Measurements from ENCODE around the gene RFNG. TPM values are rescaled to one million over a fixed set of nuclear protein-coding genes. Genes with fewer than 3 reads are reported as not detected.
A peak's percentile ranks its signal among the peaks of the same experiment; 100 is the strongest.

Gene RFNG
- total RNA-seq, 4 donors from 2014 or later, result 36.0 to 49.0 (median 38.3) TPM

DNA sequence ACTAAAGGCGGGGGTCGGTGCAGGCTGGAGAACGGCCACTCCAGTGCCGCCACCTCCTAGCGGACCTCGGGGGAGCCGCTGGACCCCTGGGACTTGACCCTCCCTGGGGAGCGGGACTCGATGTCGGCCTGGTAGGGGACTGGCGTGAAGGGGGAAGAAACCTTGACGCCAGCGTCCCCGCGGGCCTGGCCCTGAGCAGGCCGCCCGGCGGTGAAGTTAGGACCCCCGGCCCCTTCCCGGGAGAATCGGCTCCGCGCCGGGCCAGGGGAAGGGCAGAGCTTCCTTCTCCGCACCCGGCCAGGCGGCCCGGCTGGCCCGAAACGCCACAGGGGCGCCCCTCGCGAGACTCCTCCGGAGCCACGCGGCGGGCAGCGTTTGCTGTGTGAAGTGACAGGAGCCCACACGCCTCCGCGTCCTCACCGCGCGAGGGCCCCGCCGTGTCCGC, 13.6 kb upstream of the RFNG start:
- peak overlapping the region; percentile 36 to 79 (median 45) for H3K27ac ChIP-seq
- TF ChIP-seq, protein P1, sequence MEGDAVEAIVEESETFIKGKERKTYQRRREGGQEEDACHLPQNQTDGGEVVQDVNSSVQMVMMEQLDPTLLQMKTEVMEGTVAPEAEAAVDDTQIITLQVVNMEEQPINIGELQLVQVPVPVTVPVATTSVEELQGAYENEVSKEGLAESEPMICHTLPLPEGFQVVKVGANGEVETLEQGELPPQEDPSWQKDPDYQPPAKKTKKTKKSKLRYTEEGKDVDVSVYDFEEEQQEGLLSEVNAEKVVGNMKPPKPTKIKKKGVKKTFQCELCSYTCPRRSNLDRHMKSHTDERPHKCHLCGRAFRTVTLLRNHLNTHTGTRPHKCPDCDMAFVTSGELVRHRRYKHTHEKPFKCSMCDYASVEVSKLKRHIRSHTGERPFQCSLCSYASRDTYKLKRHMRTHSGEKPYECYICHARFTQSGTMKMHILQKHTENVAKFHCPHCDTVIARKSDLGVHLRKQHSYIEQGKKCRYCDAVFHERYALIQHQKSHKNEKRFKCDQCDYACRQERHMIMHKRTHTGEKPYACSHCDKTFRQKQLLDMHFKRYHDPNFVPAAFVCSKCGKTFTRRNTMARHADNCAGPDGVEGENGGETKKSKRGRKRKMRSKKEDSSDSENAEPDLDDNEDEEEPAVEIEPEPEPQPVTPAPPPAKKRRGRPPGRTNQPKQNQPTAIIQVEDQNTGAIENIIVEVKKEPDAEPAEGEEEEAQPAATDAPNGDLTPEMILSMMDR (IDR thresholded peaks at IDR 0.05), result no peak
- TF ChIP-seq POLR2A (IDR thresholded peaks at IDR 0.05), result no peak
- H3K9me3 ChIP-seq, result no peaks in the 10 kb centered on the region
- H3K4me1 ChIP-seq, result peaks cover 20 to 28% of the 10 kb centered on the region in 2 donors
- H3K27me3 ChIP-seq, result no peaks in the 10 kb centered on the region
- peak overlapping the region; percentile 47 to 91 (median 79) for H3K4me3 ChIP-seq (replicated peaks in 1 of 3)
- peak; percentile 15 to 27 for DNase-seq
- WGBS, 2 donors, result 3% methylated on average over 8 of the region's 47 CpGs; no CpG with 5 or more reads in 1 of the 2 donors
- H3K36me3 ChIP-seq, result peaks cover 14 to 27% of the 10 kb centered on the region in 2 donors
- intact Hi-C loops (cut with DNase I), result no loop called here

DNA sequence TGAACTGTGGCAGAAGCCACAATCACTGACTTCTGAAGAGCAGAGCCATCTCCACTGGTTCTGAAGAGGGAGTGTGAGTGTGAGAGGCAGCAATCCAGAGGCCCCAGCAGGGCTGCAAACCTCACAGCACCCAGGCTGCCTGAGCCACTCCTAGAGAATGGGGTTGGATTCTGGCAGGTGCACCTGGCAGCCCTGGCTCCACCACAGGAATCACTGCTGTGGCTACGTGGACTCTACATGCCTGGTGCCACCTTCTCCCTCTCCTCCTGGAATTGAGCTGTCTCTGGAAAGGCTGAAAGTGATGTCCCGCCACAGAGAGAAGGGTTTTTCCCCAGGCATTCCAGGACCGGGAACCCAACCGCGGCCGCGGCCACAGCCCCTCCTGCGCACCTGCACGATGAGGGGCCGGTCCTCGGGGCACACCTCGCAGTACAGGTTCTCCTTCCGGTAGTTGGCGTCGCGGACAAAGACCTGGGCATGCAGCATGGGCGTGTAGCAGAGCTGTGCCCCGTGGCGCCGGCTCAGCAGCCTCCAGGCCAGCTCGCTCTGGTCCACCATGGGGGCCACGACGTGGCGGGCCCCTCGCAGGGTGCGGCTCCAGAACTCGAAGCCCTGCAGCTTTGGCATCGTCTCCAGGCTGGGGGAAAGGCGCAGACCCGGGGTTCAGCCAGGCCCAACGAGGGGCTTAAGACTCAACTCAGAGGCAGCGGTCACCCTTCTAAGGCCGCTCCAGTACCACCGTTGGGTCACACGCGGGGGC, 13.0 kb upstream of the RFNG start:
- Histone ChIP-seq H3K4me1 (peaks cover 20 to 28% of the 10 kb centered on the region in 2 donors), H3K27me3 (no peaks in the 10 kb centered on the region), H3K9me3 (no peaks in the 10 kb centered on the region), H3K4me3 (replicated peaks in 1 of 3) (peak overlapping the region; percentile 47 to 91 (median 79)), H3K36me3 (peaks cover 16 to 33% of the 10 kb centered on the region in 2 donors), H3K27ac (peak overlapping the region; percentile 36 to 79 (median 45))
- WGBS, 2 donors, result 20 to 61% methylated on average over 5 to 6 of the region's 36 CpGs
- TF ChIP-seq, protein P1 (IDR thresholded peaks at IDR 0.05), result no peak
- no peak for TF ChIP-seq POLR2A (IDR thresholded peaks at IDR 0.05)
- intact Hi-C loops (cut with DNase I), result no loop called here
- peak; percentile 41 to 42 for DNase-seq

DNA sequence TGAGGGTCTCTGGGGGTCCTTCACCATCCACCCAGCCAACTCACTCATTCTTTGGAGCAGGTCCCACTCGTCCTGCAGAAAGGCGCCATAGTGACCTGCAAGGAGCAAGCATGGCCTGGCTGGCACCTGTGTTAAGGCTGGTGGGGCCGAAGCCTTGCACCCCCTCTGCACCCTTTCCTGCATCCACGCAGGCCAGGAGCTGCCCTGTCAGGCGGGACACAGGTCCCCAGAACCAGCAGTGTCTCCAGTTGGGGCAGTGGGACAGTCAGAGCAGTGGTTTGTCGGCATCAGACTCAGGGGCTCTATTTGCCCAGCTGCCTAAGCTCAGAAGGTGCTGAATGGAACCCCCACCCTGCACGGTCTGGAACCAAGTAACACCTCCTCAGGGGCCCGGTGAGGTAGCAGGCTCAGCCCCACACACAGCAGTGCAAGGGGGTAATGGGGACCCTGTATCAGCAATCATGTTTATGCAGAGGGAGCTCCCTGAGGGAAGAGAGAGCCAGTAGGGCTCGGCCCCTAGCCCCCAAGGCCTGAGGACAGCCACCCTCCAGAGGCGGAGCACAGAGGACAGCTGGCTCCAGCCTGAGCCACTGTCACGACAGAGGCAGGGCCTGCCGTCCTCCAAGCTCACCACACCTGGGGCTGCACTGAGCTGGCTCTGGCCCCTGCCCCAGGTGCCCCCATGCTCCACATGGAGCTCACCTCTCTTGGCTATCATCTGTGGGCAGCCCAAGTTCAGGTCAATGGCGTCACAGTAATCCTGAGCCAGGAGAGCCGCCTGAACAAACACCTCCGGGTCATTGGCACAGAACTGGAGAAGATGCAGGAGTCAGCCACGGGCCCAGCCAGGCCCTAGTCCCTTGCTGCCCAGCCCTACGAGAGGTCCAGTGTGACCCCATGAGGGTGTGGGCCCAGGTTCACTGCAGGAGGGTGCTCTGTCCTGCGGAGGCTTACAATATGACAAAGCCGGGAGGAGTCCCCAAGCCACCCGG, 12.1 kb upstream of the RFNG start:
- Histone ChIP-seq H3K4me1 (peaks cover 20 to 28% of the 10 kb centered on the region in 2 donors), H3K27ac (no peak overlapping the region), H3K9me3 (no peaks in the 10 kb centered on the region), H3K36me3 (peaks cover 16 to 40% of the 10 kb centered on the region in 2 donors), H3K4me3 (replicated peaks in 1 of 3) (no peak overlapping the region), H3K27me3 (no peaks in the 10 kb centered on the region)
- 67 to 71% methylated on average over 16 to 18 of the region's 20 CpGs for WGBS, 2 donors
- peak in 1 of 2 donors; percentile 22 for DNase-seq
- intact Hi-C loops (cut with DNase I), result no loop called here
- TF ChIP-seq, protein P1 (IDR thresholded peaks at IDR 0.05), result no peak
- no peak for TF ChIP-seq POLR2A (IDR thresholded peaks at IDR 0.05)

DNA sequence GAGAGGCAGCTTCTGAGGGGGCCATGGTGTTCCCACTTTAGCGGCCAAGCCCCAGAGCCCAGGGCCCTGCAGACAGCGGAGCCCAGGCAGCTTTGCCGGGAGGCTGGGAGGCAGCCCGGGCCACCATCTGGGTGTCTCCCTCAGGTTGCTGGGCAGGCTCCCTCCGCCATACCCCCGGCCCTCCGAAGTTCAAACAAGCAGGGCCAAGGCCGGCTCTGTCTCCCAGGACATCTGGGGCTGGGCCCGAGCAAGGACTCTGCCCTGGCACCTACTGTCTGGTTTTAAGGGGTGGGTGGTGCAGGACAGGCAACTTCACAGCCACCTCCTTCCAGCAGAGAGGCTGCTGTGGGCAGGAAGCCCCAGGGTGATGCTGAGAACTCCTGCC, 11.4 kb upstream of the RFNG start:
- Histone ChIP-seq H3K27ac (no peak overlapping the region), H3K36me3 (peaks cover 21 to 44% of the 10 kb centered on the region in 2 donors), H3K4me1 (peaks cover 20 to 28% of the 10 kb centered on the region in 2 donors), H3K27me3 (no peaks in the 10 kb centered on the region), H3K4me3 (replicated peaks in 1 of 3) (no peak overlapping the region), H3K9me3 (no peaks in the 10 kb centered on the region)
- 87 to 97% methylated on average over 4 to 6 of the region's 9 CpGs for WGBS, 2 donors
- intact Hi-C loops (cut with DNase I), result no loop called here
- TF ChIP-seq, protein P1 (IDR thresholded peaks at IDR 0.05), result no peak
- TF ChIP-seq POLR2A (IDR thresholded peaks at IDR 0.05), result no peak
- no peak for DNase-seq

Data from thyroid gland (tissue), 4 donors.